Stimulated activated CD8-positive, alpha-beta memory T cell treated with anti-CD3 and anti-CD28 coated beads, Interleukin-2, amount 100 ng/mL, for 48 hours (primary cell): Measurements from ENCODE around the gene MAD1L1.
"Not testable (repeated sequence)": the region's sequence is repeated elsewhere in the genome, so short reads cannot be mapped to it uniquely, and the experiment has no call there.

ENCODE experiments used
- DNase-seq, 2 donors: peaks; one replicate each; pipeline ENCODE4 v3.0.0-alpha.2; 2020; ENCODE audit warnings: low read depth in 2 of 2

The MAD1L1 gene

GRCh38 chr7:2175514-2175913 is 57.2 kb downstream of the MAD1L1 start:
- no peak for DNase-seq

- DNase-seq: no peak
Measured at GRCh38 chr7:2175091-2175490, 57.7 kb downstream of the MAD1L1 start.

GRCh38 chr7:2173189-2173827 is 59.4 kb downstream of the MAD1L1 start:
- no peak for DNase-seq

GRCh38 chr7:2172311-2173188 is 60.2 kb downstream of the MAD1L1 start:
- DNase-seq: no peak

GRCh38 chr7:2171855-2172254 is 60.9 kb downstream of the MAD1L1 start:
- no peak for DNase-seq

DNA sequence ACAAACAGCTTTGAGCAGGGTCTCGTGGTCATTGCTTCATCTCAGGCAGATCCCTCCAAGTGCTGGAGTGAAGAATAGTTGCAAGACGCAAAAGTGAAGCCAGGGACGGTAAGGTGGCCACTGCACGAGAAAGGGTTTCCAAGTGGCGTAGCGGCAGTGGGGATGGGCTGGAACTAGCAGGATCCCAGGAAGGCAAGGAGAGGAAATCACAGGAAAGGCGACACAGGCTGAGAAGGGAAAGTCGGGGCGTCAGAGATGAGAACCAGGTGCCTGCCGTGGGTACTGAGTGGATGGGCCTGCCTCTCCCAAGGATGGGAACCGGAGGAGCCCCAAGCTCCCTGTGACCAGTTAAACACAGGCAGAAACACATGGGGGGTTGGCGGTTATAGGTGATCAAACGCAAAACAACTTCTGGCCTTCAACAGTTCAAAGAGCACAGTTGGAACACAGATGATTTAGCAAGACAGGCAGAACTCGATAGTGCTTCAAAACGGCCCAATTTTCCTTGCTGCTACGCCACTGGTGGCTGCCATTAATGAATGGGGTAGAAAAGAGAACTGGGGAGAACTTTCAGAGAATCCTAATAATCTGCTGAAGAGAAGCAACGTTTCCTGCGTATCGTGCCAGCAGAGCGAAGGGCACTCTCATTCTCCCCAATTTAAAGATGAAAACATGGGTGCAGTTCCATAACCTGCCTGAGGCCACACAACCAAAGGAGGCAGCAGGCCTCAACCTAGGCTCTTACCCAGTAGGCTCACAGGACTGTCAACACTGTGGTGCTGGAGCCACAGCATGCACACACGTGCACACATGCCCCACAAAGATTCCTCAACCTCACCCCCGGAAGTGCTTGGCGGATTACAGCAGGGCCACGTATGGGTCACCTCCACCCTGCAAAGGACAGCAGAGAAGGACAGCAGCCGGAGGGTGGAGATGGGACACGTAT is 61.9 kb downstream of the MAD1L1 start:
- DNase-seq: no peak

- DNase-seq: no peak
Measured at GRCh38 chr7:2169923-2170575, 62.7 kb downstream of the MAD1L1 start.

- no peak for DNase-seq
Measured at GRCh38 chr7:2168615-2169311, 64.0 kb downstream of the MAD1L1 start.

- DNase-seq: no peak
Measured at GRCh38 chr7:2166625-2167280, 66.0 kb downstream of the MAD1L1 start.

- DNase-seq: no peak
Measured at GRCh38 chr7:2165610-2166594, 66.8 kb downstream of the MAD1L1 start.

- no peak for DNase-seq
Measured at GRCh38 chr7:2165239-2165609, 67.5 kb downstream of the MAD1L1 start.

GRCh38 chr7:2164646-2165045 is 68.1 kb downstream of the MAD1L1 start:
- DNase-seq: no peak

DNA sequence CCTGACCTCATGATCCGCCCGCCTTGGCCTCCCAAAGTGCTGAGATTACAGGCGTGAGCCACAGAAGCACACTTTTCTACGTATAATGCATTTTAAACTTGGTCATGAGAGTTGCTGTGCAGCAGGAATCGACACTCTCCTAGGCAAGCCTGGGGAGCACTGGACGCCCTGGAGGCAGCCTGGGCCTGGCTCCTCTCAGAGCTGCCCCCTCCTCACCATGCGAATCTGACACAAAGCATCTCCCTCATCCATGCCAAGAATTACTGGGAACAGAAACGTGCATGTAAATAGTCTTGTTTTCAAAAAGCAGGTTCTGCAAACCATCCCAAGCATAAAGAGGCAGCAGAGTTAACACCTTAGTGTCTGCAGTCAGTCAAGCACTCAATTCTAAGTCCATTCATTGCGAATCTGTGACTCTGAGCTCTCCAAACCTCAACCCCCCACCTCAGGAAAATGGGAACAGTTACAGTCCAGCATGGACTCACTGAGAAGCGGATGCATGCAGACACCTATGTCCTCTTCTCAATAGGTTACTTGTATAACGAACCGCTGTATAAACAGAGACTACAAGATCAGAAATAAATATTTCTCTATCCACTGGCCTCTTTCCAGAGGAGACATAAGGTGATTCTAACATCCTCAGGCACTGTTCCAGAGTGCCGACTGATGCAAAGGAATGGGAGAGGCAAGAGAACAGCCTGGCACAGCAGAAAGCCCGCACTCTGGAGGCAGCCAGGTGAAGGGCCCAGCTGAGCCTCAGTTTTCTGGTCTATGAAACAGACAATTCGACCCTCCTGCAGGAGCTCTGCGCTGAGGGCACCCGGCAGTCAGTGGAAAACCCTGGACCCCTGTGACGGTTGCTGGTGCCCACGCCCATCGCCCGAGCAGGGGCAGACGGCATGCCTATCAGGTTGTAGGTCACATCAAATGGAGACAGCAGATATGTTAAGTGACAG is 68.9 kb downstream of the MAD1L1 start:
- no peak for DNase-seq

DNA sequence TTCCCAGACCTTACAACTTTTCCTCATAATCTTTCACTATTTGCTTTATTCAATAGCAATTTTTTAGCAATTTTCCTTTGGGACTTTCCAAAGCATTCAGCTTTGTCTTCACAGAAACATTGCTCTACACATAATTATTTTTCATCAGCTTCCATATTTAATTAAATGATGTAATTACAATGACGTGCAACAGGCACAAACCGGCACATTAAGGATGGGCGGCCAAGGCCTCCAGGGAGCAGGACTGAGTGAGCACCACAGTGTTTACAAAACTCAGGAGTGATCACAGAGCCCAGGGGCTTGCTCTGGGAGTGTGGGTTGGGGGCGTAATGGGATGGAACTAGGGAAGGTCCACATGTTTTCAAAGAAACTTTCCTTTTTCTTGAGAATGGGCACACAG is 69.8 kb downstream of the MAD1L1 start:
- no peak for DNase-seq

DNA sequence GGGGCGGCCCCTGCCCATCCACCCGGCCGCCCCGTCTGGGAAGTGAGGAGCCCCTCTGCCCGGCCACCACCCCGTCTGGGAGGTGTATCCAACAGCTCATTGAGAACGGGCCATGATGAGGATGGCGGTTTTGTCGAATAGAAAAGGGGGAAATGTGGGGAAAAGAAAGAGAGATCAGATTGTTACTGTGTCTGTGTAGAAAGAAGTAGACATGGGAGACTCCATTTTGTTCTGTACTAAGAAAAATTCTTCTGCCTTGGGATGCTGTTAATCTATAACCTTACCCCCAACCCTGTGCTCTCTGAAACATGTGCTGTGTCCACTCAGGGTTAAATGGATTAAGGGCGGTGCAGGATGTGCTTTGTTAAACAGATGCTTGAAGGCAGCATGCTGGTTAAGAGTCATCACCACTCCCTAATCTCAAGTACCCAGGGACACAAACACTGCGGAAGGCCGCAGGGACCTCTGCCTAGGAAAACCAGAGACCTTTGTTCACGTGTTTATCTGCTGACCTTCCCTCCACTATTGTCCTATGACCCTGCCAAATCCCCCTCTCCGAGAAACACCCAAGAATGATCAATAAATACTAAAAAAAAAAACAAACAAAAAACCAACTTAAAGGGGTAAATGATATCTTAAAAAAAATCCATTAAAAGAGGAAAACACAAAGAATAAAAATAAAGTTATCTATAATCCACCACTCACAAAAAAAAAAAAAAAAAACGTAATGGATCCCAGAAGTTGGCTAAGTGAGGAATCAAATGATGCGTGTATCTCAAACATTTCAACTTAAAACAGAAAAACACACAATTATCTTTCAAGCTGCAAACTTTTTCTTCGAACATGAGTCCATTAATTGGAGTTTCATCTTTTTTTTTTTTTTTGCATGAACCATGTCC is 70.5 kb downstream of the MAD1L1 start:
- DNase-seq: not testable (repeated sequence)

- no peak for DNase-seq
Measured at GRCh38 chr7:2159176-2159520, 73.6 kb downstream of the MAD1L1 start.
